ENCODE data around the gene RTN4R.

Gene RTN4R

GRCh38 chr22:20243176-20243536 lies 25.0 kb downstream of the RTN4R start:
- Histone ChIP-seq H3K27me3 (ENCODE audit: control insufficient read depth, insufficient read depth, low read length) (no peaks in the 10 kb centered on the region), H3K36me3 (ENCODE audit: control insufficient read depth, insufficient read depth, low read length) (peaks cover 8% of the 10 kb centered on the region; the same call in 1 of the 2 replicates), H3K4me1 (ENCODE audit: control insufficient read depth, insufficient read depth, low read length) (peaks cover 22% of the 10 kb centered on the region), H3K27ac (ENCODE audit: low read length) (no peak overlapping the region), H3K9me3 (ENCODE audit: control insufficient read depth, insufficient read depth, low read length) (no peaks in the 10 kb centered on the region), H3K4me3 (ENCODE audit: low read length) (no peak overlapping the region)
- no CpG with 5 or more reads among the region's 6 CpGs for WGBS (ENCODE audit: insufficient coverage, insufficient read length)
- DNase-seq (ENCODE audit: low read depth, low spot score), result no peak

DNA sequence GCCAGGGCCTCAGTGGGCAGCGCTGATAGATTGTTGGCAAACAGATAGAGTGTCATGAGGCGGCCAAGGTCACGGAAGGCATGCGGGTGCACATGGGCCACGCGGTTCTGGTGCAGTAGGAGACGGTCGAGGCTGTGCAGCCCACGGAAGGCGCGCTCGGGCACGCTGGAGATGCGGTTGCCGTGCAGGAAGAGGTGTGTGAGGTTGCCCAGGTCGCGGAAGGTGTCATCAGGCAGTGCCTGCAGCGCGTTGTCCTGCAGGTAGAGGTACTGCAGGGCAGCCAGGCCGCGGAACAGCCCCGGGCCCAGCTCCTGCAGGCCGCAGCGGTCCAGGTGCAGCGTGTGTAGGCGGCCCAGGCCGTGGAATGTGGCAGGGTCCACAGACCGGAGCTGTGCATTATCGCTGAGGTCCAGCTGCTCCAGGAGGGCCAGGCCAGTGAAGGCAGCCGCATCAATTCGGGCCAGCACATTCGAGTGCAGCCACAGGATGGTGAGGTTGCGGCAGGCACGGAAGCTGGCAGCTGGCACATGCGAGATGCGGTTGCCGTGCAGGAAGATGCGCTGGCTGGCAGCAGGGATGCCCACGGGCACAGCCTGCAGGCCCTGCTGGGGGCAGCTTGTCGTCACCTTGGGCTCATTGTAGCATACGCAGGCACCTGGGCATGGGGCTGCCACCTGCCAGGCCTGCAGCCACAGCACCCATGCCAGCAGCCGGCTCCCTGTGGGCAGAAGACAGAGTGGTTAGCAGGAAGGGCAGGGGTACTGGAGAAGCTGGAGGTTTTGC lies 25.5 kb downstream of the RTN4R start:
- WGBS (ENCODE audit: insufficient coverage, insufficient read length), result no CpG with 5 or more reads among the region's 42 CpGs
- DNase-seq (ENCODE audit: low read depth, low spot score), result no peak

DNA sequence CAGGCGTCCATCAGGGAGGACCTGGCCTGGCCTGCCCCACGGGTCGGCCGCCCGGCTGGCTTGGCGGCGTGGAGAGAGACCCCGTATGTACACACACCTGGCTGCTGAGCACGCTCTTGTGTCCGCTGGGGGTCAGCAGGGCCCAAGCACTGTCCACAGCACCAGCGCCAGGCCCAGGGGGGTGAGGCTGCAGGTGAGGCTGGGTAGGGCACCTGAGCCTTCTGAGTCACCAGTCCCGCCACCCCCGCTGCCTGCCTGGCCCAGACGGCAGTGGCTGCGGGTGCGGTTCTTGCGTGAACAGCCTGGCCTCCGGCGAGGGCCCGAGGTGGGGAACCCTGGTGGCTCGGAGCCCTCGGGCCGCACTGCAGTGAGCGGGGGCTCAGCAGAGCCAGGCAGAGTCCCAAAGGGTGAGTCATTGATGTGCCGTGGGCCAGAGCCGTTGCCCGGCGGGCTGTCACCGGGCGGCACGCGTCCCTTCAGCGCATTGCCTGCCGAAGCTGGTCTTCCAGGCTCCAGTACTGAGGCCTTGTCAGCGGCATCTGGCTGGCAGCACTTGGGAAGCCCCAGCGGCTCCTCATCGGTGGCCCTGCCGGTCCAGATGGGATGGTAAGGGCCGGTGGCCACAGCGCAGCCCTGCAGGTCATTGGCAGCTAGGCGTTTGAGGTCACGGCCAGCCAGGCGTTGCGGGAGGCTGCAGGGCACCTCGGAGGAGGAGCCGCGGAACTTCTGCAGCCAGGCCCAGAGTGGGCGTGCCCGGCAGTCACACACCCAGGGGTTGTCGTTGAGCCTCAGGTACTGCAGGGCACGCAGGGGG lies 26.3 kb downstream of the RTN4R start:
- H3K4me1 ChIP-seq (ENCODE audit: control insufficient read depth, insufficient read depth, low read length), result peaks cover 22% of the 10 kb centered on the region
- WGBS (ENCODE audit: insufficient coverage, insufficient read length), result no CpG with 5 or more reads among the region's 51 CpGs
- no peaks in the 10 kb centered on the region for H3K9me3 ChIP-seq (ENCODE audit: control insufficient read depth, insufficient read depth, low read length)
- H3K36me3 ChIP-seq (ENCODE audit: control insufficient read depth, insufficient read depth, low read length), result peaks cover 8% of the 10 kb centered on the region; the same call in 1 of the 2 replicates
- H3K4me3 ChIP-seq (ENCODE audit: low read length), result no peak overlapping the region
- no peak for DNase-seq (ENCODE audit: low read depth, low spot score)
- H3K27me3 ChIP-seq (ENCODE audit: control insufficient read depth, insufficient read depth, low read length), result no peaks in the 10 kb centered on the region
- H3K27ac ChIP-seq (ENCODE audit: low read length), result no peak overlapping the region

More for the DNA sequence above, 25.5 kb downstream of the RTN4R start:
- Histone ChIP-seq H3K4me3 (ENCODE audit: low read length) (no peak overlapping the region), H3K9me3 (ENCODE audit: control insufficient read depth, insufficient read depth, low read length) (no peaks in the 10 kb centered on the region), H3K36me3 (ENCODE audit: control insufficient read depth, insufficient read depth, low read length) (peaks cover 8% of the 10 kb centered on the region; the same call in 1 of the 2 replicates), H3K27ac (ENCODE audit: low read length) (no peak overlapping the region), H3K4me1 (ENCODE audit: control insufficient read depth, insufficient read depth, low read length) (peaks cover 22% of the 10 kb centered on the region), H3K27me3 (ENCODE audit: control insufficient read depth, insufficient read depth, low read length) (no peaks in the 10 kb centered on the region)

DNA sequence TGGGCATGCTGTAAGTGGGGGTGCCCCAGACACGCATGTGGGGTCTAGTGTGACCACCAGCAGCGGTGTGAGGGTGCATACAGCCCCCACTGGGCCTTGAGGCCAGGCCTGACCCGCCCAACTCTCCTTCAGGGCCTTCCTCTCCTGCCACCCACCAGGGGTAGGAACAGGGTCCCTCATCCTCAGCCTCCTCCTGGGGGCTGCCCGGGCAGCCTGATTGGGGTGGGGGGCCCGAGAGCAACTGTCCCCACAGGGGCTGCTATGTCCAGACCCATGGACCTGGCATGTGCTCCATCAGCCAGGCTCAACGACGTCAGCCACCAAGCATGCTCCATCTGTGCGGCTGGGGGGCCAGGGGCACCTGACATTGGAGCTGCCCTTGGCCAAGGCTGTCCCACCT lies 27.2 kb downstream of the RTN4R start:
- WGBS (ENCODE audit: insufficient coverage, insufficient read length), result no CpG with 5 or more reads among the region's 8 CpGs
- peaks cover 17% of the 10 kb centered on the region for H3K4me1 ChIP-seq (ENCODE audit: control insufficient read depth, insufficient read depth, low read length)

DNA sequence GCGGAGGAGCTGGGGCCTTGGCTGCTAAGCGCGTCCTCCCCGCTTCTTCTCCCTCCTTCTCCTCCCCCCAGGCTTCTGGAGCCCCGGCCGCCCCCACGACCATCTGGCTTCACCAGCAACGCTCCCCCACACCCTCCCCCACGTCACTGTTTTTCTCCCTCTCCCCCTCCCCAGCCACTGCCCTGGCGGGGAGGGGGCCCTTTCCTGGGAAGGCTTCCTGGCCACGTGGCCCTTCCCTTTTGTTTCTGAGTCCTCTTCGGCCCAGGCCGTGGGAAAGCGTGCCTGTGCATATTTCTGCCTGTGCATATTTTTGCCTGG lies 27.7 kb downstream of the RTN4R start:
- Histone ChIP-seq H3K27ac (ENCODE audit: low read length) (no peak overlapping the region), H3K27me3 (ENCODE audit: control insufficient read depth, insufficient read depth, low read length) (no peaks in the 10 kb centered on the region), H3K4me3 (ENCODE audit: low read length) (no peak overlapping the region), H3K9me3 (ENCODE audit: control insufficient read depth, insufficient read depth, low read length) (no peaks in the 10 kb centered on the region), H3K4me1 (ENCODE audit: control insufficient read depth, insufficient read depth, low read length) (peaks cover 13% of the 10 kb centered on the region), H3K36me3 (ENCODE audit: control insufficient read depth, insufficient read depth, low read length) (peaks cover 8% of the 10 kb centered on the region; the same call in 1 of the 2 replicates)
- no peak for DNase-seq (ENCODE audit: low read depth, low spot score)
- WGBS (ENCODE audit: insufficient coverage, insufficient read length), result no CpG with 5 or more reads among the region's 14 CpGs

More for the DNA sequence above, 27.2 kb downstream of the RTN4R start:
- H3K36me3 ChIP-seq (ENCODE audit: control insufficient read depth, insufficient read depth, low read length), result peaks cover 8% of the 10 kb centered on the region; the same call in 1 of the 2 replicates
- no peaks in the 10 kb centered on the region for H3K27me3 ChIP-seq (ENCODE audit: control insufficient read depth, insufficient read depth, low read length)
- DNase-seq (ENCODE audit: low read depth, low spot score), result no peak
- H3K27ac ChIP-seq (ENCODE audit: low read length), result no peak overlapping the region
- no peaks in the 10 kb centered on the region for H3K9me3 ChIP-seq (ENCODE audit: control insufficient read depth, insufficient read depth, low read length)
- H3K4me3 ChIP-seq (ENCODE audit: low read length), result no peak overlapping the region

DNA sequence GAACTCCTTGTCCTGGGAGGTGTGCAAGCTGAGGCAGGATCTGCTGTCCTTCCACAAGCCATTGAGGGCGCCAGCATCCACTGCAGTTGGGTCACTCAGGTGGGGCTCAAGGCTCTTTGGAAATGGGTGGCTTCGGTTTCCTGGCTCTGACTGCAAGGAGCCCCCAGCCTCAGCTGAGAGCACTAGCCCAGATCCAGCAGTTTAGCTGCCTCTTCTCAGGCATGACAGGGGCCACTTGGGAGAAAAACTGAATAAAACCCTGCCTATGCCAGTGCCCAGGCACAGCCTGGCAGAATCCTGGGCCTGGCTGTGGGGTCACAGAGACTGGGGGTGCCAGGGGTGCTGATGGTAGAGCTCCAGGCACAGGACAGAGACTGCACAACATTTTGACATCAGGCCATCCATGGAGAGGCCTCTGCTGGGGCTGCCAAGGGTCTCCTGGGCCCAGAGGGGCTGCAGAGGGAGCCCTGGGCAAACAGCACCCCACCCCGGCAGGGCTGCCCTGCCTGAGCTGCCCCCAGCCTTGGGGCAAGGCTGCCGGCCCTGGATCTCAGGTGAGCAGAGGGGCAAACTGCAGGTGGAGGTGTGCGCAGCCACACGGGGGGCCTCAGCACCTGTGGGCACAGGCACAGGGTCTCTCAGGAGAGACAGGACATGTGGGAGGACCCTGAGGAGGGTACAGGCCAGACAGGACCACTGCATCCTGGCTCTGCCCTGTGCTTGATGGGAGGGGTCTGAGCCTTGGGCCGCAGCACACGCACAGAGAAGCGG lies 28.3 kb downstream of the RTN4R start:
- WGBS (ENCODE audit: insufficient coverage, insufficient read length), result no CpG with 5 or more reads among the region's 9 CpGs
- Histone ChIP-seq H3K9me3 (ENCODE audit: control insufficient read depth, insufficient read depth, low read length) (no peaks in the 10 kb centered on the region), H3K27me3 (ENCODE audit: control insufficient read depth, insufficient read depth, low read length) (no peaks in the 10 kb centered on the region), H3K4me3 (ENCODE audit: low read length) (no peak overlapping the region), H3K27ac (ENCODE audit: low read length) (no peak overlapping the region), H3K36me3 (ENCODE audit: control insufficient read depth, insufficient read depth, low read length) (peaks cover 8% of the 10 kb centered on the region; the same call in 1 of the 2 replicates), H3K4me1 (ENCODE audit: control insufficient read depth, insufficient read depth, low read length) (peaks cover 11% of the 10 kb centered on the region)
- no peak for DNase-seq (ENCODE audit: low read depth, low spot score)

DNA sequence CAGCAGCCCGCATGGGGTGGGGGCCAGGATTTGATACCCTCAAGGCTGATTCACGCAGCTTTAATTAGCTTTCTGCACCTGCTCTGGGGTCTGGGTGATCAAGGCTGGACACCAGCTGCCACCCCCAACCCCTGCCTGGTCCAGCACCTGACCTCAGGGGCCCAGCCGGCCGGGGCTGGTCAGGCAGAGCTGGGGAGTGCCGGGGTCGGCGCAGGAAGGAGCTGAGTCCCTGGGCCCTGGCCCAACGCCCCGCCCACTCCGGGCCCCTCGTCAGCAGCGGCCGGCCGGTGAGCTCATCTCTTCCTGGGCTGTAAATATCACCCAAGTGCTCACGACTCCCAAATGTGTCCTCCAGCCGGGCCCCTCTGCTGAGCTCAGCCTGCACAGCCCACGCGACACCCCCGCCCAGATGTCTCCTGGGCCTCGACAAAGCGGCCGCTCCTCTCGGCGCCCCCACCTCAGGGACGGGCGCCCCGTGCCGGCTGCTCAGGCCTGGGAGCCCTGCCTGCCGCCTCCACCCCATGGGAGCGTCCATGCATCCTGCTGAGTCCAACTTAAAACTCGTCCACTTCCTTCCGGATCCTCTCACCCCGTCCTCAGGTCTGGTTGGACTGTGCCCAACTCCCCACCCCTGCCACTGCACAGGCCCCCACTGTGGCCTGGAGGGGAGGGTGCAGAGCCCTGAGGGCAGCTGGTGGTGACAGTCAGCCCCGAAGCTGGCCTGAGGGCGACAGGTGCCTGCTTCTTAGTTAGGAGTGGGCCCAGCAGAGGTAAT lies 29.0 kb downstream of the RTN4R start:
- no peaks in the 10 kb centered on the region for H3K27me3 ChIP-seq (ENCODE audit: control insufficient read depth, insufficient read depth, low read length)
- no peaks in the 10 kb centered on the region for H3K9me3 ChIP-seq (ENCODE audit: control insufficient read depth, insufficient read depth, low read length)
- H3K36me3 ChIP-seq (ENCODE audit: control insufficient read depth, insufficient read depth, low read length), result peaks cover 8% of the 10 kb centered on the region; the same call in 1 of the 2 replicates
- no peak for DNase-seq (ENCODE audit: low read depth, low spot score)
- H3K27ac ChIP-seq (ENCODE audit: low read length), result no peak overlapping the region
- no peak overlapping the region for H3K4me3 ChIP-seq (ENCODE audit: low read length)
- no CpG with 5 or more reads among the region's 35 CpGs for WGBS (ENCODE audit: insufficient coverage, insufficient read length)
- peaks cover 8% of the 10 kb centered on the region for H3K4me1 ChIP-seq (ENCODE audit: control insufficient read depth, insufficient read depth, low read length)

DNA sequence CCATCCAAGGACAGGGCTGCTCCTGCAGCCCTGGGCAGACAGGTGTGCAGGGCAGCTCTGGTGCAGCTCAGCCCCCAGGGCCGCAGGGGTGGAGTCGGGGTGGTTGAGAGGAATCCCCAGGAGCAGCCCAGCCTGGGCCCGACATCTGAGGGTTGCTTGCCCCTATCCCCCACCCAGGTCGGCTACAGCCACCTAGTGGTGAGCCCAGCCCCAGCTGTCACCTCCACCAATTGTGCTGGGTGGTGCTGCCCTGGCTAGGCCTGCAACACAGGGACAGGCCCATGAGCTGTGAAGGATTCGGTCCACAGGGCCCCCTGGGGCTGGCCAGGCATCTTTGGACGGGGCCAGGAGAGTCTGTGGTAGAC lies 29.6 kb downstream of the RTN4R start:
- Histone ChIP-seq H3K27me3 (ENCODE audit: control insufficient read depth, insufficient read depth, low read length) (no peaks in the 10 kb centered on the region), H3K36me3 (ENCODE audit: control insufficient read depth, insufficient read depth, low read length) (peaks cover 8% of the 10 kb centered on the region; the same call in 1 of the 2 replicates), H3K4me1 (ENCODE audit: control insufficient read depth, insufficient read depth, low read length) (peaks cover 5% of the 10 kb centered on the region), H3K4me3 (ENCODE audit: low read length) (no peak overlapping the region), H3K9me3 (ENCODE audit: control insufficient read depth, insufficient read depth, low read length) (no peaks in the 10 kb centered on the region), H3K27ac (ENCODE audit: low read length) (no peak overlapping the region)
- DNase-seq (ENCODE audit: low read depth, low spot score), result peak; percentile 66
- no CpG with 5 or more reads among the region's 6 CpGs for WGBS (ENCODE audit: insufficient coverage, insufficient read length)

DNA sequence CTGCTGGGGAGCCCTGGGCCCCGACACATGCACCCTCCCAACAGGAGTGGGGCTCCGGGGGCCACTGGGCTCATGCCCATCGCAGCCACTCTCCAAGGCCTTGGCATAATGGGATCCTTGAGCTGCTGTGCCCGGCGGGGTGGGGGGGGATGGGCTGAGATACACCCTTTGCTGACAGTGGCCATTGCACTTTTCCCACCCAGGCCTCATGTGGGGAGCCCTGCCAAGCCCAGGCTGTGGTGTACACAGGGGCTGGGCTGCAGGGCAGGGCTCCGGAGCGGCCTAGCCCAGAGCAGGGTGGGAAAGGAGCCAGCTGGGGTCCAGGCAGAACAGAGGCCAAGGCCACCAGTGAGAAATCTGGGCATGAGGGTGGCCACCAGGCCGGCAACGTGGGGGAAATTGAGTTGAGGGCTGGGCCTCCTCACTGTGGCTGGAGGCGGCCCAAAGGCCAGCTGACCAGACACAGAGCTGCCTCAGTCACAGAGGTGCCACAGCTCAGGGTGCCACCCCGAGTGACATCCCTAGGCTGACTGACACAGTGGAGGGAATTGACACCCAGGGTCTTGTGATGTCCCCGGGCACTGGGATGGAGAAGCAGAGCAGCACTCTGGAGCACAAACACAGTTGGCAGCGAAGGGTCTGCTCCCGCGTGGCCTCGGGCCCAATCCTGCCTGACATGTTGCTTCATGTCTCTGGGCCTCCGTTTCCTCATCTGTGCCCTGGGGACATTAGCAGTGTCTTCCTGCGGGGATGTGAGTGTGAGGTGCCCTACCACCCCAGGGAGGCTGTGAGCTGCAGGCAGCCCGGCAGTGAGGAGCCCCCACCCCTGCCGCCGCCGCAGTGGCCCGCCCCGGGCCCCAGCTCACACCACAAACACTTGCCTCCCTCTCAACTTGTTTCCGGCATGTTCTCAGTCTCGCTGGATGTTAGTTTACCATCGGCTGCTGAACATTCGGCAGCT lies 30.4 kb downstream of the RTN4R start:
- no peak for DNase-seq (ENCODE audit: low read depth, low spot score)
- no peaks in the 10 kb centered on the region for H3K9me3 ChIP-seq (ENCODE audit: control insufficient read depth, insufficient read depth, low read length)
- no peak overlapping the region for H3K27ac ChIP-seq (ENCODE audit: low read length)
- H3K4me1 ChIP-seq (ENCODE audit: control insufficient read depth, insufficient read depth, low read length), result peaks cover 4% of the 10 kb centered on the region
- no peak overlapping the region for H3K4me3 ChIP-seq (ENCODE audit: low read length)
- peaks cover 8% of the 10 kb centered on the region; the same call in 1 of the 2 replicates for H3K36me3 ChIP-seq (ENCODE audit: control insufficient read depth, insufficient read depth, low read length)
- no CpG with 5 or more reads among the region's 28 CpGs for WGBS (ENCODE audit: insufficient coverage, insufficient read length)
- H3K27me3 ChIP-seq (ENCODE audit: control insufficient read depth, insufficient read depth, low read length), result no peaks in the 10 kb centered on the region

All from iPS DF 6.9 (cell line).